CD4-positive, CD25-positive, alpha-beta regulatory T cell (primary cell): ENCODE measurements around the gene ATP2B3. TPM values are rescaled to one million over a fixed set of nuclear protein-coding genes. Genes with fewer than 3 reads are reported as not detected.

Source experiments
- ATAC-seq, 2 donors: fragments of 150-1000 bp; cut with Tn5 transposase; one replicate each; pipeline ENCODE4 v1.10.0; 2021; ENCODE audit warnings: low read depth in 2 of 2, moderate number of reproducible peaks in 2 of 2, moderate library complexity in 1 of 2
- DNase-seq, 3 donors: peaks; one replicate each; pipeline versions ENCODE4 v3.0.0 to v3.0.0-alpha.2; 2012 to 2022; ENCODE audit warnings: mixed read lengths in 1 of 3
- H3K27ac ChIP-seq: one replicate; pipeline ENCODE4 v1.7.0; 2013; ENCODE audit warnings: mild to moderate bottlenecking, low read length; ENCODE audit not compliant: insufficient read depth, poor library complexity, severe bottlenecking
- H3K27me3 ChIP-seq: one replicate; pipeline ENCODE4 v1.7.0; 2013; ENCODE audit warnings: low read length; ENCODE audit not compliant: control insufficient read depth, insufficient read depth
- H3K36me3 ChIP-seq: one replicate; pipeline ENCODE4 v1.7.0; 2013; ENCODE audit warnings: mild to moderate bottlenecking, low read length, moderate library complexity; ENCODE audit not compliant: control insufficient read depth, insufficient read depth
- H3K4me1 ChIP-seq: 2 replicates; pipeline ENCODE4 v1.7.0; 2013; ENCODE audit warnings: mild to moderate bottlenecking, low read length; ENCODE audit not compliant: insufficient read depth, control insufficient read depth, poor library complexity, severe bottlenecking
- H3K4me3 ChIP-seq: one replicate; pipeline ENCODE4 v1.7.0; 2013; ENCODE audit warnings: low read depth, mild to moderate bottlenecking, low read length, moderate library complexity
- H3K9me3 ChIP-seq, 2 experiments: 1 replicate in 1 of 2; 2 replicates in 1 of 2; pipeline ENCODE4 v1.7.0; 2013; ENCODE audit warnings: low read length in 2 of 2, mild to moderate bottlenecking in 1 of 2, moderate library complexity in 1 of 2; ENCODE audit not compliant: control insufficient read depth in 2 of 2
- H3K27ac Mint-ChIP-seq, 3 donors: one replicate each; pipeline ENCODE4 v1.8.0; 2020 to 2022; ENCODE audit warnings: mild to moderate bottlenecking in 3 of 3, mixed read lengths in 3 of 3, moderate library complexity in 2 of 3
- H3K27me3 Mint-ChIP-seq: one replicate; pipeline ENCODE4 v1.8.0; 2022; ENCODE audit warnings: mild to moderate bottlenecking, mixed read lengths
- H3K36me3 Mint-ChIP-seq: one replicate; pipeline ENCODE4 v1.8.0; 2020; ENCODE audit warnings: mixed read lengths
- H3K4me1 Mint-ChIP-seq, 4 donors: one replicate each; pipeline ENCODE4 v1.8.0; 2020 to 2022; ENCODE audit warnings: mixed read lengths in 4 of 4, mild to moderate bottlenecking in 1 of 4
- H3K4me3 Mint-ChIP-seq, 4 donors: one replicate each; pipeline ENCODE4 v1.8.0; 2020 to 2022; ENCODE audit warnings: mild to moderate bottlenecking in 4 of 4, mixed read lengths in 4 of 4, moderate library complexity in 3 of 4
- H3K9me3 Mint-ChIP-seq, 7 donors: one replicate each; pipeline ENCODE4 v1.8.0; 2020 to 2022; ENCODE audit warnings: mixed read lengths in 7 of 7, mild to moderate bottlenecking in 3 of 7, moderate library complexity in 2 of 7
- polyA plus RNA-seq, 4 donors: library from polyadenylated mRNA; unstranded; fragments of 300-500 nt; fragmentation: Illumina TruSeq; gene quantifications; one replicate each; pipeline ENCODE4 v1.2.3, GENCODE V29; 2021
- total RNA-seq: library from RNA; stranded (reverse); gene quantifications from one replicate; pipeline ENCODE4 v1.2.3, GENCODE V29; 2022

The ATP2B3 gene
- total and polyA plus RNA-seq, 5 donors from 2014 or later, result not detected

DNA sequence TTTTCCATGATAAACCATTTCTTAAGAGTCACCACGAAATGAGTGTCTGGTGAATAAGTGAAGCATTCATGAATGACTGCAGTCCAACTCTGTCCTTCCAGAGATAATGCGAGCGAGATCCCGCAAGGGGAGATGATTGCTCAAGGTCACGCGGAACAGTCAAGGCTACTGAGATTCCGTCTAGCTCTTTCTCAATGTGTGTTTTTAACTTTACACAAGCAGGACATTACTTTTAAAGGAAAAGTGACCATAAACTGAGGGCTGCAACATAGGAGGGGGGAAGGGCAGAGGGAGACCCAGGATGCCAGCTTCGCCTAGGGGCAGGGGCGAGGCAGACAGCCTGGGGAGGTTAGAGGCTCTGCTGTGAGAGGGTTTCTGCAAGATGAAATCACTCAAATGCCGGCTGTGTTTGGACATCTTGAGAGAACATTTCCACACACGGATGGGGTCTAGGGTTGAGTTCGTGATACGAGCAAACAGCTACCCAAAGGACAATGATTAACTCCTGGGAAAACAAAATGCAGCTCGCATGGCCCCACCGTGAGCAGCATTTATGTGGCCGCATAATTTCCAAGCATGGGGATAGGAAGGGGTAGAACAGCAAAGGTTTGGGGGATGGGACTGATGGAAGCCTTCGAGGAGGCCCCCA is 105.3 kb downstream of the ATP2B3 start:
- no peak for ATAC-seq
- DNase-seq, result no peak
- Mint-ChIP-seq H3K27me3 (peaks cover 5% of the 10 kb centered on the region), H3K27ac (no peak overlapping the region), H3K4me3 (no peak overlapping the region), H3K4me1 (no peaks in the 10 kb centered on the region), H3K9me3 (peaks cover 0 to 2% (median 0%) of the 10 kb centered on the region in 7 donors), H3K36me3 (no peaks in the 10 kb centered on the region)
- Histone ChIP-seq H3K9me3 (no peaks in the 10 kb centered on the region), H3K4me1 (no peaks in the 10 kb centered on the region), H3K27me3 (no peaks in the 10 kb centered on the region), H3K36me3 (no peaks in the 10 kb centered on the region), H3K4me3 (no peak overlapping the region), H3K27ac (no peak overlapping the region)

DNA sequence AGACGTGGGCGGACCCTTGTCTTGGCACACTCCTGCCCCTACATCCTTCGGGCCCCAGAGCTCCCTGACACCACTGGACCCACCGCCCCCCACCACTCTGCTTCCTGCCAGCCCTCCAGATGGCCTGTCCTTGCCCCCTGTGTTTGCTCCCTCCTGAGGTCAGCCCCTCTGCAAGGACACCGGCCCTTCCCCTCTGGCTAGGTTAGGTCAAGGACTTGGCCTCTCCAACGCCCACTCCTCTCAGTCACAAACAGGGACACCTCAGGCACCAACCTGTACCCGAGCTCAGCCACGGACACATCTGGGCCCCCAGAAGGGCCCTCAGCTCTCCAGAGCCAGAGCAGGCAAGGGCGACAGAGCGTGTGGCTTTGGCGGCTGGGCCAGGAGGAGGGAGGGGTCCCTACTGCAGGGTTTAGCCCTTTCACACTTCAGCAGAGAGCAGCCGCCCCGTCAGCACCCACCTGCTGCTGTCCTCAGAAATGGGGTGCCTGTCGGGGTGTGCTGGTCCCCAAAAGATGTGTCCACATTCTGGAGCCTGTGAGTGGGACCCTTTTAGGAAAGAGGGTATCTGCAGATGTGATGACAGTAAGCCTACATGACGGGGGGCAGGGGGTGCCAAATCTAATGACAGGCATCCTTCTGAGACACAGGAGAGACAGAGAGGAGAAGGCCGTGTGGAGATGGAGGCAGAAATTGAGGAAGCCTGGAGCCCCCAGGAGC is 106.0 kb downstream of the ATP2B3 start:
- H3K4me1 ChIP-seq, result no peaks in the 10 kb centered on the region
- H3K27me3 ChIP-seq, result no peaks in the 10 kb centered on the region
- H3K27ac Mint-ChIP-seq, result no peak overlapping the region
- DNase-seq (no peak), ATAC-seq (no peak)
- H3K9me3 ChIP-seq, result no peaks in the 10 kb centered on the region
- no peak overlapping the region for H3K27ac ChIP-seq
- H3K4me3 Mint-ChIP-seq, result no peak overlapping the region
- no peak overlapping the region for H3K4me3 ChIP-seq
- peaks cover 4% of the 10 kb centered on the region for H3K27me3 Mint-ChIP-seq
- peaks cover 0 to 2% (median 0%) of the 10 kb centered on the region in 7 donors for H3K9me3 Mint-ChIP-seq
- no peaks in the 10 kb centered on the region for H3K36me3 Mint-ChIP-seq
- no peaks in the 10 kb centered on the region for H3K36me3 ChIP-seq
- no peaks in the 10 kb centered on the region for H3K4me1 Mint-ChIP-seq

DNA sequence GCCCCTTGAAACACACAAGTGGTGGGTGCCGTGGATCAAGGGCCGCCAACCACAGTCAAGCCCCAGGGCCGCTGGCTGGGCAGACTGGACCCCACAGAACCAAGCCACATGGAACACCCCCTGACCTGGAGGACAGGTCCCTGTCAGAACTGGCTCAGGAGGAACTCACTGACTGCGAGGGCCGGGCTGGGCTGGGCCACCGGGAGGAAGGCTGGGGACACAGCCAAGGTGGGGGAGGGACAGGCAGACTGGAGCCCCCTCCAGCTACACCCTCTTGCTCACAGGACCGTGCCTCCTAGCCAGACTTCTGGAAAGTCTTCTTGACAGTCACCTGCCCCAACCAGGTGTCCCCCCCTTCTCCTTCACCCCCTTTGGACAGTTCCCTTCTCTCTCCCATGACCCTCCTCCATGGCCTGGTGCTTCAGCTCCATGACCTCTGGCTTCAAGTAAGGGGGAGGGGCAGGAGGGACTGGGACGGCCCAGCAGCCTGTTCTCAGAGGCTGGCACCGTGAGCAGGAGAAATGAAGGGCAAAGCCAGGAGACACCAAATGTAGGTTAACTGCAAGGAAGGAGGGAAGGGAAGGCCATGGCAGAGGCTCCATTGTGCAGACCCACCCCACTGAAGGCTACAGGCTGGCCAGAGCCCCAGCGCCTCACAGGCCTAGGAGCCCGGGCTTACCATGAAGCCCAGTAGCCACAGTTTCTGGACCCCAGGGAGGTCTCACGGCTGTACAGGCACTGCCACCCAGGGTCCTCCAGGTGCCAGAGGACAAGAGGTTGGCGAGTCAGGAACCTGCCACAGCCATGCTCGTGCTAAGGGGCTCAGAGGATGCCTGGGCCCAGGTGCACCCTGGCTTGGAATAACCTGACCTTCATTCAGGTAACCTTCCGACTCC is 107.0 kb downstream of the ATP2B3 start:
- H3K4me1 ChIP-seq, result no peaks in the 10 kb centered on the region
- ATAC-seq (no peak), DNase-seq (no peak)
- no peak overlapping the region for H3K27ac Mint-ChIP-seq
- no peaks in the 10 kb centered on the region for H3K9me3 ChIP-seq
- H3K36me3 ChIP-seq, result no peaks in the 10 kb centered on the region
- no peaks in the 10 kb centered on the region for H3K36me3 Mint-ChIP-seq
- H3K27me3 Mint-ChIP-seq, result peaks cover 4% of the 10 kb centered on the region
- H3K9me3 Mint-ChIP-seq, result no peaks in the 10 kb centered on the region
- no peak overlapping the region for H3K27ac ChIP-seq
- no peaks in the 10 kb centered on the region for H3K4me1 Mint-ChIP-seq
- no peak overlapping the region for H3K4me3 Mint-ChIP-seq
- no peak overlapping the region for H3K4me3 ChIP-seq
- no peaks in the 10 kb centered on the region for H3K27me3 ChIP-seq

DNA sequence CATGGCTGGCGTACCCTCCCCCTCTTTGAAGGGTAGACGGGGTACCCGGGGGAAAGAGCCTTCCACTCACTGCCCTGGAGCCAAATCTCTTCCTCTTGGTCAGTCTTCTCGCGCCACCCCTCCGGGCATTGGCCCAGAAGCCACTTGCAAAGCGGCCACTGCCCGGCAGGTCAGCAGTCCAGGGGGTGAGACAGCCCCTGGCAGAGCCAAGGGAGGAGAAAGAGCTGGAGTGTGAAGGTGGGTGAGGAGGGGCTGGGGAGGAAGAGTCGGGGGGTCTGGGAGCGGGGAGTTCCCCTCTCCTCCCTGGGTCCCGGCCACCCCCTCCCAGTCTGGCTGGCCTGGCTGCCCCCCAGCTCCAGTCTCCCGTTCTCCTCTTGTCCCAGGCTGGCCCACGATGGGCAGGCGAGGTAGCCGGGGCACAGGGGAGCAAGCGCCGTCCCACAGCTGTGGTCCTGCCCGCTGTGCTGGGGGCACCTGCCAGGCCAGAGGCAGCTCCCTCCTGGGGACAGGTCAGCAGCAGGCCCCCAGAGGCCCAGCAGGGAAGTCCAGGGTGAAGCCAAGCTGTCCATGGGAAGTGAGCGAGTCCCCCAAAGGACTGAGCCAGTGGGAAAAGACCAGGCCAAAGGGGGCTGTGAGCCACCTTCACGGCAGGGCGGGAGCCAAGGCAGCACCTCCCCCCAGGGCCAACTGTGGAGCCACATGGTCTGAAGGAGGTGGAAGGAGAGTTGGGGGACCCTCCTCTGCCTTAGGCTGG is 108.0 kb downstream of the ATP2B3 start:
- DNase-seq (no peak), ATAC-seq (no peak)
- no peaks in the 10 kb centered on the region for H3K36me3 ChIP-seq
- Mint-ChIP-seq H3K4me1 (no peaks in the 10 kb centered on the region), H3K4me3 (no peak overlapping the region), H3K27me3 (peaks cover 4% of the 10 kb centered on the region), H3K27ac (no peak overlapping the region), H3K36me3 (no peaks in the 10 kb centered on the region), H3K9me3 (peaks cover 0 to 2% (median 0%) of the 10 kb centered on the region in 7 donors)
- no peaks in the 10 kb centered on the region for H3K4me1 ChIP-seq
- H3K4me3 ChIP-seq, result no peak overlapping the region
- no peaks in the 10 kb centered on the region for H3K9me3 ChIP-seq
- no peaks in the 10 kb centered on the region for H3K27me3 ChIP-seq
- H3K27ac ChIP-seq, result no peak overlapping the region

DNA sequence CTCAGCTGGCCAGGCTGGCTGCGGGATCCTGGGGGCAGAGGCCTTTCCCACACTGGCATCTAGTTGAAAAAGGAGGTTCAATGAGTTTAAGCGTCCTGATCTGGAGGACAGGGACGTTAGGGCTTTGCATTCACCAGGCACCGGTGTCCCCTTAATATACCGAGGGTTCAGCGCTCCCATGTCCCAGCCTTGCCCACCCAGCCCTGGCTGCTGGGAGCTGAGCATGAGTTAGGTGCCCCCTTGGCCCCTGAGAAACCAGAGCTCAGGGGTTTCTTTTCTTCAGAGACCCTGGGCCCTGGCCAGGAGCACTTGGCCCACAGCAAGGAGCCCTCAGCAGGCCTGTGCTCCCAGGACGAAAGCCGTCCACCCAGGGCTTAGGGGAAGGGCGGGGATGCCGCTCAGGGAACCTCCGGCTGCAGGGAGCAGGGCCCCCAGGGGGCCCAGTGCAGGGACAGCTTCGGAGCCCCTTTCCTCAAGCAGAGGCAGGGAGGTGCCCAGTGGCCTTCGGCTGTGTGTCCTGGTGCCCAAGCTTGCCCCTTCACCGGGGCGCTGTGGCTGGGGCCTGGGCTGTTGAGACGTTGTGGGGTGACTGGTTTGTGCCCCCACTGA is 108.7 kb downstream of the ATP2B3 start:
- no peak overlapping the region for H3K4me3 ChIP-seq
- H3K27me3 ChIP-seq, result no peaks in the 10 kb centered on the region
- H3K9me3 Mint-ChIP-seq, result peaks cover 0 to 6% (median 0%) of the 10 kb centered on the region in 7 donors
- ATAC-seq (no peak), DNase-seq (no peak)
- H3K4me3 Mint-ChIP-seq, result no peak overlapping the region
- H3K4me1 Mint-ChIP-seq, result no peaks in the 10 kb centered on the region
- no peaks in the 10 kb centered on the region for H3K36me3 ChIP-seq
- H3K27ac ChIP-seq, result no peak overlapping the region
- H3K27me3 Mint-ChIP-seq, result no peaks in the 10 kb centered on the region
- H3K27ac Mint-ChIP-seq, result no peak overlapping the region
- H3K9me3 ChIP-seq, result peaks cover 0 to 1% of the 10 kb centered on the region in 2 experiments
- no peaks in the 10 kb centered on the region for H3K36me3 Mint-ChIP-seq
- no peaks in the 10 kb centered on the region for H3K4me1 ChIP-seq

DNA sequence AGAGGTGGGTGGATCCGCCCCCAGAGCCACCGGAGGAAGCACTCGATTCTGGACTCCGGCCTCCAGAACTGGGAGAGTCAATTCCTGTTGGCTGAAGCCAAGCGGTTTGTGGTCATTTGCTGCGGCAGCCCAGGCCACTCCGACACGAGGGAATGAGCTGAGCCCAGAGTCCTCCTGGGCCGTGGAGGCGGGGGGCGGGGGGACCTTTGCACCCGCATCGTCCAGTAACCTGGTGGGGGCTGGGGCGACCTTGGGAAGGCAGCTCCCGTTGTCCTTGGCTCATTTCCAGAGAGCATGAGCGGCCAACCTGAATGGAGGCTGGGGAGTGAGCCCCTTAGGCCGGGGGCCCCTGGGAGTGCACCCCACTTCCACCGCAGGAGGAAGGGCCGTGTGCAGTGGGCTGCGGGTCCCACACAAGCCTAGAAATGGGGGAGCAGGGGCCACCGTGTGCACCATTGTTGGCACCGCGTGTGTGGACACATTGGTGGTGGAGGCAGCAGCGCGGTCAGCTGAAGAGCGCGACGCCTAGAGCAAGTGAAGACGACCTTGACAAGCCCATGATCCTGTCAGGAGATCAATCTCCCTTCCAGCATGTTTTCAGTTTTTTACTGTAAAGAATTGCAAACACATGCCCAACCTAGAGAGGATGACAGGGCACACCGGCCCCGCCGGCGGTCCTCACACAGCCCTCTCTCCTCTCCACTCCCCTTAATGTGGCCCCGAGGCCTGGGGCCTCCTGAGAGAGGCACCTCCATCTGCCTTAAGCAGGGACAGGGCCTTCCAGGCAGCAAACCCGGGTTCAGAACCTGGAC is 109.6 kb downstream of the ATP2B3 start:
- Mint-ChIP-seq H3K4me3 (no peak overlapping the region), H3K27ac (no peak overlapping the region), H3K9me3 (peaks cover 0 to 12% (median 0%) of the 10 kb centered on the region in 7 donors), H3K36me3 (no peaks in the 10 kb centered on the region), H3K4me1 (no peaks in the 10 kb centered on the region), H3K27me3 (no peaks in the 10 kb centered on the region)
- Histone ChIP-seq H3K4me1 (no peaks in the 10 kb centered on the region), H3K27ac (no peak overlapping the region), H3K27me3 (no peaks in the 10 kb centered on the region), H3K36me3 (no peaks in the 10 kb centered on the region), H3K9me3 (peaks cover 0 to 4% of the 10 kb centered on the region in 2 experiments), H3K4me3 (no peak overlapping the region)
- DNase-seq, result no peak
- no peak for ATAC-seq
